ENCODE data around the gene RINL. TPM values are rescaled to one million over a fixed set of nuclear protein-coding genes. Genes with fewer than 3 reads are reported as not detected.
A peak's percentile ranks its signal among the peaks of the same experiment; 100 is the strongest.

RINL gene
- total RNA-seq, 1 donor from 2014 or later = 2.7 TPM

- H3K4me3 Mint-ChIP-seq (ENCODE audit: unreplicated experiment) = no peak overlapping the region
- peaks cover 2% of the 10 kb centered on the region for H3K9me3 Mint-ChIP-seq (ENCODE audit: unreplicated experiment)
- H3K27ac Mint-ChIP-seq (ENCODE audit: unreplicated experiment) = no peak overlapping the region
- TF ChIP-seq, protein P1, sequence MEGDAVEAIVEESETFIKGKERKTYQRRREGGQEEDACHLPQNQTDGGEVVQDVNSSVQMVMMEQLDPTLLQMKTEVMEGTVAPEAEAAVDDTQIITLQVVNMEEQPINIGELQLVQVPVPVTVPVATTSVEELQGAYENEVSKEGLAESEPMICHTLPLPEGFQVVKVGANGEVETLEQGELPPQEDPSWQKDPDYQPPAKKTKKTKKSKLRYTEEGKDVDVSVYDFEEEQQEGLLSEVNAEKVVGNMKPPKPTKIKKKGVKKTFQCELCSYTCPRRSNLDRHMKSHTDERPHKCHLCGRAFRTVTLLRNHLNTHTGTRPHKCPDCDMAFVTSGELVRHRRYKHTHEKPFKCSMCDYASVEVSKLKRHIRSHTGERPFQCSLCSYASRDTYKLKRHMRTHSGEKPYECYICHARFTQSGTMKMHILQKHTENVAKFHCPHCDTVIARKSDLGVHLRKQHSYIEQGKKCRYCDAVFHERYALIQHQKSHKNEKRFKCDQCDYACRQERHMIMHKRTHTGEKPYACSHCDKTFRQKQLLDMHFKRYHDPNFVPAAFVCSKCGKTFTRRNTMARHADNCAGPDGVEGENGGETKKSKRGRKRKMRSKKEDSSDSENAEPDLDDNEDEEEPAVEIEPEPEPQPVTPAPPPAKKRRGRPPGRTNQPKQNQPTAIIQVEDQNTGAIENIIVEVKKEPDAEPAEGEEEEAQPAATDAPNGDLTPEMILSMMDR (IDR thresholded peaks at IDR 0.05; ENCODE audit: partially characterized antibody, unreplicated experiment) = no peak
- no peaks in the 10 kb centered on the region for H3K4me1 Mint-ChIP-seq (ENCODE audit: low read depth, unreplicated experiment)
- no peaks in the 10 kb centered on the region for H3K36me3 Mint-ChIP-seq (ENCODE audit: unreplicated experiment)
- peaks cover 8% of the 10 kb centered on the region for H3K27me3 Mint-ChIP-seq (ENCODE audit: unreplicated experiment)
- no peak for DNase-seq
Measured at GRCh38 chr19:38837656-38838121, 40.4 kb downstream of the RINL start.

- TF ChIP-seq, protein P1 (IDR thresholded peaks at IDR 0.05; ENCODE audit: partially characterized antibody, unreplicated experiment) = no peak
- no peak for DNase-seq
- Mint-ChIP-seq H3K36me3 (ENCODE audit: unreplicated experiment) (no peaks in the 10 kb centered on the region), H3K27me3 (ENCODE audit: unreplicated experiment) (peaks cover 6% of the 10 kb centered on the region), H3K9me3 (ENCODE audit: unreplicated experiment) (peaks cover 2% of the 10 kb centered on the region), H3K4me3 (ENCODE audit: unreplicated experiment) (no peak overlapping the region), H3K27ac (ENCODE audit: unreplicated experiment) (no peak overlapping the region), H3K4me1 (ENCODE audit: low read depth, unreplicated experiment) (peaks cover 4% of the 10 kb centered on the region)
Measured at GRCh38 chr19:38836983-38837626, 41.0 kb downstream of the RINL start.

DNA sequence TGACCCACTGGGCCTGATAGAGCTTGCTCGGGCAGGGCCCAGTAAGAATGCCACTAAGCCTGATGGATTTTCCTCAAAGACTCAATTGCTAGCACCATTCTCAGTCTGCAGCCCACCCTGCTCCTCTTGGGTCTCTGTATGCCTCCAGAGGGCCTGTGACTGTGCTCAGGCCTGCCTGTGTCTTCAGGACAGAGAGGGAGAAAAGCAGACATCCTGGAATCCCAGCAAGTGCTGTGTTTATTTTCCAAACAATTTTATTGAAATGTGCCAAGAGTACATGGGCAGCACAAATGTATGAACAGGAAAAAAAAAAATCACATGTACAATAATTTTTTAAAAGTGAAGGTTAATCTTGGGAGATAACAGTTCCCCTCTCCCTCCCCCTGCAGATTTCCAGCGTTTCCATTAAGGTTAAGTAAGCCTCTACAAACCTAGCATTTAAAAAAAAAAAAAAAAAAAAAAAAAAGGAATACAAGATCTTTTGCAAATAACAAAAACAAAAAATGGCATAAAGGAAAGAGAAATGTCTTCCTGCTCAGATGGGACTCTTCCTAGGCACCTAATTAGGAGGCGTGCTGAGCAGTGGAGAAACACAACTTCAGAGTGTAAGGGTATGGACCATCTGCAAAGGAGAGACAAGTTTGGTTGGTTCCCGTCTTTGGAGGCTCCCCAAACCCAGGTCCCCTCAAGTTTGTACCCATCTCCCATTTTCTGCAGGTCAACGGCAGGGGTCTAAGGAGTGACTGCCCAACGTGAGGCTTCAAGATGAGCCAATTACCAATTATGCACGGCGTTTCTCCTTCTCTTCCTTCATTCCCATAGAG is 41.7 kb downstream of the RINL start:
- peaks cover 7% of the 10 kb centered on the region for H3K4me1 Mint-ChIP-seq (ENCODE audit: low read depth, unreplicated experiment)
- peaks cover 3% of the 10 kb centered on the region for H3K9me3 Mint-ChIP-seq (ENCODE audit: unreplicated experiment)
- no peak overlapping the region for H3K27ac Mint-ChIP-seq (ENCODE audit: unreplicated experiment)
- no peaks in the 10 kb centered on the region for H3K36me3 Mint-ChIP-seq (ENCODE audit: unreplicated experiment)
- H3K27me3 Mint-ChIP-seq (ENCODE audit: unreplicated experiment) = peaks cover 4% of the 10 kb centered on the region
- H3K4me3 Mint-ChIP-seq (ENCODE audit: unreplicated experiment) = no peak overlapping the region
- TF ChIP-seq, protein P1 (IDR thresholded peaks at IDR 0.05; ENCODE audit: partially characterized antibody, unreplicated experiment) = no peak
- no peak for DNase-seq

GRCh38 chr19:38834590-38834989 is 43.5 kb downstream of the RINL start:
- Mint-ChIP-seq H3K27me3 (ENCODE audit: unreplicated experiment) (peaks cover 4% of the 10 kb centered on the region), H3K4me3 (ENCODE audit: unreplicated experiment) (no peak overlapping the region), H3K27ac (ENCODE audit: unreplicated experiment) (no peak overlapping the region), H3K9me3 (ENCODE audit: unreplicated experiment) (peaks cover 3% of the 10 kb centered on the region), H3K4me1 (ENCODE audit: low read depth, unreplicated experiment) (peaks cover 9% of the 10 kb centered on the region), H3K36me3 (ENCODE audit: unreplicated experiment) (no peaks in the 10 kb centered on the region)
- TF ChIP-seq, protein P1 (IDR thresholded peaks at IDR 0.05; ENCODE audit: partially characterized antibody, unreplicated experiment) = no peak
- no peak for DNase-seq

- peaks cover 4% of the 10 kb centered on the region for H3K27me3 Mint-ChIP-seq (ENCODE audit: unreplicated experiment)
- H3K4me1 Mint-ChIP-seq (ENCODE audit: low read depth, unreplicated experiment) = peaks cover 9% of the 10 kb centered on the region
- H3K36me3 Mint-ChIP-seq (ENCODE audit: unreplicated experiment) = no peaks in the 10 kb centered on the region
- TF ChIP-seq, protein P1 (IDR thresholded peaks at IDR 0.05; ENCODE audit: partially characterized antibody, unreplicated experiment) = no peak
- peaks cover 3% of the 10 kb centered on the region for H3K9me3 Mint-ChIP-seq (ENCODE audit: unreplicated experiment)
- no peak for DNase-seq
- peak overlapping the region; percentile 38 for H3K27ac Mint-ChIP-seq (ENCODE audit: unreplicated experiment)
- H3K4me3 Mint-ChIP-seq (ENCODE audit: unreplicated experiment) = no peak overlapping the region
Measured at GRCh38 chr19:38834104-38834490, 44.0 kb downstream of the RINL start.

Data from glutamatergic neuron (in vitro differentiated cells).